G401.6 (cell line): ENCODE data around the gene MEGF6.

Experiments used
- FAIRE-seq: peaks from 2 replicates; lab custom pipeline; 2012; peaks lifted over from hg19 to GRCh38; lab: Jason Lieb, UNC

MEGF6 gene

GRCh38 chr1:3645666-3646355 lies 34.5 kb upstream of the MEGF6 start:
- no peak for FAIRE-seq

DNA sequence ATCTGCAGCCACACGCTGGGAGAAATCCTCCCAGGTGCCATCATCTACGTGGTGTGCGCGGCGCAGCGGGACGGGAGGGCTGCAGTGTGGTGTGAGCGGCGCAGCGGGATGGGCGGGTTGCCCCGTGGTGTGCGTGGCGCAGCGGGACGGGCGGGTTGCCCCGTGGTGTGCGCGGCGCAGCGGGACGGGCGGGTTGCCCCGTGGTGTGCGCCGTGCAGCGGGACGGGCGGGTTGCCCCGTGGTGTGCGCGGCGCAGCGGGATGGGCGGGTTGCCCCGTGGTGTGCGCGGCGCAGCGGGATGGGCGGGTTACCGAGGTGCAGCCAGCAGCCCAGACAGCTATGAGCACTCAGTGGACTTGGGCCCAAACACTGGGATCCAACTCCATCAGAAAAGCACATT lies 33.9 kb upstream of the MEGF6 start:
- FAIRE-seq: no peak

DNA sequence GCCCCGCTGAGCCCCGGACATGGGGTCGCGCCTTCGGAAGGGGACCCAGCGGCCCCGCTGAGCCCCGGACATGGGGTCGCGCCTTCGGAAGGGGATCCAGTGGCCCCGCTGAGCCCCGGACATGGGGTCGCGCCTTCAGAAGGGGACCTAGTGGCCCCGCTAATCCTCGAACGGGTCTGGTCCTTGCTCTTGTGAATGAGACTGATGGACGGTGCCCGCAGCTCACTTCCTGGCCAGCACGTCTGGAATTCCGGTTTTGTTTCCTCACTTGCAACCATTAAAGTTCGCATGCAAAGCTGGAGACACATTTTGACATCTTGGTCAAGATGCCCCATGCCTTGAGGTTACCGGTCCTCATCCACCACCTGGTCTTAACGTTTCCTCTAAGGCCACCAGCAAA lies 33.0 kb upstream of the MEGF6 start:
- no peak for FAIRE-seq

DNA sequence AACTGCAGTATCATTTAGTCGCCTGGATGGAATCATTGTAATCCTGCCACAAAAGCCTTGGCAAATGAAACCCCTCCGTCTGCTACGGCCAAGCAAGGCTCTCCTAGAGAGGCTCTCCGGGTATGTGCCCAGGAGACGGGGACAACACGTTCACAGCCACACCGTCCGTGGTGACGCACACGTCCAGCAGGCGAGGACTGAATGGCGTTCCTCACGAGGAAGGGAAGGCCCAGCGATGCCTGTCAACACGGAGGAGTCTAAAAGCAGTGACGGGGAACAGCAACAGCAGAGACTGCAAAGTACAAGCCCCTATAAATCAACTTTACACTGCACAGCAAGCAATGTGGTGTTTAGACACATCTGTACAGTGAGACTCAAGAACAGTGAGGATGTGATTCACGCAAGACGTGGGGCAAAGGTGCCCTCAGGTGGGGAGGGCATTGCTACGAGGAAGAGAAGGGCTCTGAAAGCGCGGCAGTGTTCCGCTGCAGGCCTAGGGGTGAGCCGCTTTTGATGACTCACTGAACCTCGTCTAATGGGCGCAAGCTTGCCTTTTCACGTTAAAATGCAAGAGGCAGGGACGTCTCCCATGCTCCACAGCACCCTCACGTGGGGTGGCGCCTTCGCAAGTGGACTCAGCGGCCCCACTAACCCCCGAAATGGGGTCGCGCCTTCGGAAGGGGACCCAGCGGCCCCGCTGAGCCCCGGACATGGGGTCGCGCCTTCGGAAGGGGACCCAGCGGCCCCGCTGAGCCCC lies 31.8 kb upstream of the MEGF6 start:
- FAIRE-seq: no peak

- FAIRE-seq: no peak
Measured at GRCh38 chr1:3641816-3642215, 30.5 kb upstream of the MEGF6 start.

GRCh38 chr1:3641046-3641760 lies 29.9 kb upstream of the MEGF6 start:
- no peak for FAIRE-seq

- no peak for FAIRE-seq
Measured at GRCh38 chr1:3640121-3640837, 29.0 kb upstream of the MEGF6 start.

- FAIRE-seq: no peak
Measured at GRCh38 chr1:3639397-3639911, 28.1 kb upstream of the MEGF6 start.

- no peak for FAIRE-seq
Measured at GRCh38 chr1:3638676-3639075, 27.4 kb upstream of the MEGF6 start.

DNA sequence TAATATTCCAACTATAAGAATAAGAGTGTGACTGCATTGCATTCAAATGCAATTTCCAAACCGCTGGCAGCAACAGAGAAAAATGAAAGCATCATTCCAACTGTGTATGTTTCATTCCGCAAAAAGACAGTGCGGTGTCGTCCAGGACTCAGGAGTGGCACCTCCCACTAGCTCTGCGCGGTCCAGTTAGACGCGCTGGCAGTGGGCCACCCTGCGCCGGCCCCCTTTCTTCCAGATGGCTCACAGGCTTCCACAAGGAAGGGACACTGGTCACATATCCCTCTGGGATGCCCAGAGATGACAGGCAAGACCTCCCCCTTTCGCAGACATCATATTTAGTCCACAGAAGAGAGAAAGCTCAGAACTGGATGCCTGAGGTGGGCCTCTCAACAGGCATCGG lies 26.7 kb upstream of the MEGF6 start:
- FAIRE-seq: no peak

- no peak for FAIRE-seq
Measured at GRCh38 chr1:3636531-3636930, 25.2 kb upstream of the MEGF6 start.

DNA sequence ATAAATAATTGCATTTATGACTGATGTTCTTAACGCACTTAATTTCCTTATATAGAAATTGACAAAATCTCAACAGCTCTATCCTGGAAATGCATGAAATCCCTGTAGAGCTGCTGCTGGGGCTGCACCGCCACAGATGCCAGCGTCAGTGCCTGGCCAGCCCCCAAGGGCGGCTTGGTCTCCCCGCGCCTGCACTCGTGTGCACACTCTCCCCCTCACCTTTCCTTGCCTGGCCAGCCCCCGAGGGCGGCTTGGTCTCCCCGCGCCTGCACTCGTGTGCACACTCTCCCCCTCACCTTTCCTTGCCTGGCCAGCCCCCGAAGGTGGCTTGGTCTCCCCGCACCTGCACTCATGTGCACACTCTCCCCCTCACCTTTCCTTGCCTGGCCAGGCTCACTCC lies 24.8 kb upstream of the MEGF6 start:
- no peak for FAIRE-seq

GRCh38 chr1:3634059-3634800 lies 22.9 kb upstream of the MEGF6 start:
- no peak for FAIRE-seq

GRCh38 chr1:3633344-3634058 lies 22.2 kb upstream of the MEGF6 start:
- no peak for FAIRE-seq

DNA sequence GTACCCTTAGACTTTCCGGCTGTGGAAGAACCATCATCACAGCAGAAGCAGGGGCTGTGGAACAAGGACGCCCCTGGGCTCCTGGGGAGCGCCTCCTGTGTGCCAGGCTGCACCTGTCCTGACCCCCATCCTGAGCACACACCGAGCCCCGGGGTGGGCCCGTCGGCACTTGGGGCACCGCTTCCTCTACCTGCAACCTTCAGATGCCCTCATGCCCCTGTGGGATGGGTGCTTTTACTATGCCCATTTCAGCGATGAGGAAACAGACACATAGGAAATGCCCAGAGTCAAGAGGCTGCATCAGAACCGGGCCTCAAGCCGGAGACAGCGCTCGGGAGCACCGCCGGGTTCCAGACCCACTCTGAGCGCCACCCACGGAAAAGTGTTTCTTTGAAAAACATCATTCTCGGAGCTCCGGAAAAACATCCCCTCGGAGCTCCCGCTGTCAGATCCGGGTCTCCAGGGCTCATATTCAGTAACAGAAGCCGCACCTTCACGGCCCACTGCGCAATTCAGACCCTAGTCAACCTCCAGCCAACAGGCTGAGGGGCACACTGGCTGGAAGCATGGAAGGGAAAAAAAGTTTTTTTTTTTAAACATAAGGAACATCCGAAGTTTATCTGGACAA lies 21.5 kb upstream of the MEGF6 start:
- no peak for FAIRE-seq

DNA sequence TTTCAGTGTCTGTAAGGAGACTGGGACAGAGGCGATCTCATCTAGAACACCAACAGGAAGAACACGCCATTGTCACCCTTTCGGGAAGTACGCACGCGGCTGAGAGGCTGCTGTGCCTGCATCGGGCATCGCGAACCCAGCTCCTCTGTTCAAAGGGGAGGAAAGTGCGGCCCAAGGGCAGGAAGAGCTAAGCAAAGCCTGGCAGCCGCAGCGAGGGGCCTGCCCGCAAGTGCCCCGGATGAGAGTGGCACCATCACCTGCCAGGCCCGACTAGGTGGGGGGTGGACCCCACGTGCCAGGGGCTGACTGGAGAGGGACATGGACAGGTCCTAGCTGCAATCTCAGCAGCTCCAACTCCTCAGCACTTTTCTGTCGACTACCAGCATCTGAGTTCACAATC lies 21.0 kb upstream of the MEGF6 start:
- FAIRE-seq: no peak

GRCh38 chr1:3631320-3632260 lies 20.3 kb upstream of the MEGF6 start:
- FAIRE-seq: no peak

DNA sequence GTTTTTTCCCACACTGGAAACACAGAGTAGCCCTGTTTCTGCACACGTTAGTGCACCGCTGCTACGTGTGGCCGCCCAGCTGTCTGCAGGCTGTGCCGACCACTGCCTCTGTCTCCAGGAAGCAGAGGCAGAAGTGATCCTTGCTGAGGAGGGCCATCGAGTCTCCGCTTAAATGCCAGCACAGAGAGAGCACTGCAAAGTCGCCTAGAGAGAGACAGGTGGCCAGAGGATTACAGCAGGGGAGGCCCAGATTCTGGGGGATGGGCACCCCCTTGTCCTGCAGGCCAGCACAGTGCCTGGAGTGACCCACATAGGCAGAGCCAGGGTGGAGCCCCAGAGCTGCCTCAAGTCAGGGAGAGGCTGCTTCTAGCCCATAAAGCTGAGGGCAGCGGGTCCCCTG lies 19.6 kb upstream of the MEGF6 start:
- FAIRE-seq: no peak

DNA sequence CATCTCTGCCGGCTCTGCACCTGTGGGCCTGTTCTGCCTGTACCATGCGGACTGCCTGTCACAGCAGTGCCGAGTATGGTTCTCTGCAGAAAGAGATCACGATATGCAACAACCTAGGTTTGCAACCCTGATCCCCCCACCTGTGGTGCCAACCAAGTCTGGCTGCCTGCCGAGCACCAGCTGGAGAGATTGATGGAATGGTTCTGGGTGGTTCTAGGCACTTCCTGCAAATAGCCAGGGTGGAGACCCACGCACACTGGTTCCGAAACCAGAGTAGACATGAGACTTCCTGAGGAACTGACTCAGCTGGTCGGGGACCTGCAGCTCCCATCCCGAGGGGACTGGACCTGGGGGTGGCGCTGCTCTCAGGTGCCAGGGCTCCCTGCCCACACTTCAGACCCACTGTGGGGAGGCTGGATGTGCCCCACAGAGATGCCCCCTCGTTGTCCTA lies 18.9 kb upstream of the MEGF6 start:
- no peak for FAIRE-seq
